ENCODE measurements around the gene BMPER.

BMPER gene

DNA sequence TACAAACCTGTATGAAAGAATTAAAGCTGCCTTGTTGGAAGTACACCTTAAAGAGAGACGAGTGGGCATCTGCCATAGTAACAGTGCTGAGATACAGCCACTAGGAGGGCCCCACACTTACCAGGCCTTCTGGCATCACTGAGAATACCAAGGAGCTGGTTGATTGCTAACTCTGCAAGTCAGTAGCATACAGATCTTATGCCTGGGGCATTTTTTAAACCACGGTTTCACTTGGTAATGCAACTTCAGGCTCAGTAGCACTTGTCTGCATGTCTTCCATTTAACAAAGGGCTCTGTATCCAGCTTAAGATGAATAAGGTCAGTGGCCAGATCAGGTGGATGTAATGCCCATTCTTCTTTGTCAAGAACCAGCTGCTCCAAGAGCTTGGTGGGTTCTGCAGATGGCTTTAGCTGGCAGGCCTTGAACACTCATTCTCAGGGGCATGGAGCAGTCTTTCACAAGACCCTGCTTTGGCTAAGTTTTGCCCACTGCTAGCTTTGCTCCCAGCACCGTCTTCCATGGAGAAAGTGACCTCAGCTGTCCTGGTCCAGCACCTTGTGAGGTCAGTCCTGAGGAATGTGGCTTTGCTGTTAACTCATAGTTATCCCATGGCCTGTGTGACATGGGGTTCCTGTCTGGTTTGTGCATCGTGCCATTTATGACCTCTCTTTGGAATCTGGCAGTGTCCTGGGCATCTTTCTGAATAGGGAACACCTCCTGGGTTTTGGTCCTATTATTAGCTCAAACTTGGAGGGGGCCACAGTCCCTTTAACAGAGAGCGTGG, 68.1 kb downstream of the BMPER start:
- DNase-seq, result no peak

DNA sequence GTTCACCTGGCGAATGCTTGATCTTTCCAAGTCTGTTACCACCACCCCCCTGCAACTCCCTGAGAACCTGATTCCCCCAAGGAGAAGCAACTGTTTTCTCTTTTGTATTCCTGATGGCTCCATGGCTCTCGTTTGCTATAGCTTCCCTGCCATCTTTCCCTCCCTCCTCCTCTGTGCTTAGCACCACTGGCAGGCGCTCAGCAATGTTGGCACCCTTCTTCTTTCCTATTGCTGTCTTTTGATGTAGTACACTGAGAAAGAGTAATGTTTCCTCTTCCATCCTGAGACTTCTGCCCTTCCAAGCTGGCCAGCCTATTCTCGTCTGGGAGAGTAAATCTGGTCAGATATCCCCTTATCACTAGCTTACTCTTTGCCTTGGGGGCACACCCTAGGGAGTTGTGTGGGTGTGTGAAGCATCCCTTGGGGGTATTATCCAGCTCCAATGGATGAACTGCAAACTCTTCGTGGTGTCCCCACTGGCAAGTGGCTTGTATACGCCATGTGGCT, 74.0 kb downstream of the BMPER start:
- no peak for DNase-seq

DNA sequence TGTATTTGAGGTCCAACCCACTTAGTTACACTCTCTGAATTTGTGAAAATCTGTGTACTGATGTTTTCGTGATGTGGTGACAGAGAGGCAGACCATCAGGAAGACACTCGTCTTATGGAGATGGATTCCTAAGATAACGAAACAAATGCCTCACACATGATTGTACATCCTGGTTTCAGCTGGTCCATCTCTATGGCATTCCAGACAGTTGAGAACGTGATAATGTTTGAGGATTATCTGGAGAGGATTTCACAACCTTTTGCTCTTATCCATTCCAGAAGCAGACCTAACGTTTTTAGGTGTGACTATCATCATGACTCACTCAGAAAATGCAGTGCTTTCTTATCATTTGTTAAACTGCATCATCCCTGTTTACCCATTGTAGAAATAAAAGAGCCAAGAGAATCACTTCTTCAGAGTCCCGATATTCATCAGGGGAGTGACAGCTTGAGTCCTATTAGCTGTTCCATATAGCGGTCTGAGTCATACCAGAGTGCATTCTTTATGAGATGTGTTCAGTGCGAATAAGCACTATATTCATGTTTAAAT, 74.5 kb downstream of the BMPER start:
- no peak for DNase-seq

DNA sequence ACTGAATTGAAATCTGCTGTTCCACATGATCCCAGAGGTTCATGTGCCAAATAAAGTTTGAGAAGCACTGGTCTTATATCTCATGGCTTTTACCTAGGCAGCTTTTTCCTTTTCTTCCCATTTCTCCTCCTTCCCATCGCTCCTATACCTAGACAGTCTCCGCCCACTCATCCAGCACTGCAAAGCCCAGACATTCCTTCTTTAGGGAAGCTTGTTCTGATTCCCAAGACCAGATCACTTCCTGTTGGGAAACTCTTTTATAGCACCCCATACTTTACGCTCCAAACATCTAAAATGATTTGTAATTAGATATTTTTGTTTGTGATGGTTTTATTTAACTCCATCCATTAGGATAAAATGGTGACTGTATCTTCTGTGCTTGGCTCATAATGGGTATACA, 75.9 kb downstream of the BMPER start:
- no peak for DNase-seq

DNA sequence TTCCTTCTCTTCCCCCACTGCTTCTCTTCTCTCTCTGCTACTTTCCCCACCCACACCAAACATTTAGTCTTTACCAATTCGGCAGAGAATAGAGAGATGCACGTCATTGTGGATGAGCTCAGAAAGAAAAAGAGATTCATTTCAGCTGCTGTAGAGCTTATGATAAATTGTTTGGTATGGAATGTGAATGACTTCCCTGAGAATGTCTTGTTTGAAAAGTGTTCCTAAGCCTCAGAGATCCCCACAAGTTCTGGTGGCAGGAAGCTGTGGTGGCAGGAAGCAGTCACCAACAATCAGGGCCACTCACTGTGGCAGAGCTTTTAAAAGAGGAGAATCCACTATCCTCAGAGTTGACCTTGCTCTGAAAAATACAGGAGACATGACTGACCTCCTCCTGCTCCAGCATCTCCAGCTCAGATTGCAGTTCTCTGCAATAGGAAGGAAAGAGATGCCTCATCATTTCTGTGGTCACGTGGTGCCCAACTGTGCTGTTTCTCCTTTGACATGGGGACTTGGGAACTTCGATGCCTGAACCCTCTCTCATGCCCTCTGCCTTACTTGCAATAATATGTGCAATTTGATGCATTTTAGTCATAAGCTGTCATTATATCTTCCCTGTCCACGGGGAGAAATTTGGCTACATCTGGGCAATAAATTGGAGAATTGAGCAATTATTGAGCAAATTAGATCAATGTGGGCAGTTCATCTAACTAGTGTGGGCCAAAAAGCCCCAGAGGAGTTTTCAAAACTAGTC, 76.5 kb downstream of the BMPER start:
- no peak for DNase-seq

DNA sequence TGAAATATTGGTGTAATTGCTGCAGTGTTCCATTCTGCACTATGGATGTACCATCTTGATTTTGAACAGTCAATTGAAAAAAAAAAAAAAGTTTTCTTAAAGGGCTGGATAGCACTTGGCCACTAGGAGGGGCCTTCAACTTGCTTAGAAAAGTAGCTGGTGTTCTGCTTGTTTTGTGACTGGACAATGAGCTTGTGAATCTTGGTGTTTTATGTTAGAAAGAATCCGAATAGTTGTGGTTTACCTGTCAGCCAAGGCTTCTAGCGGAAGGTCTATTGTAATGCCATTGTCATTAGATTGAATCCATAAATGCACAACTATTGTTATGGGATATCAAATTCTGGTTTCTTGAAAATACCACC, 77.1 kb downstream of the BMPER start:
- no peak for DNase-seq

DNA sequence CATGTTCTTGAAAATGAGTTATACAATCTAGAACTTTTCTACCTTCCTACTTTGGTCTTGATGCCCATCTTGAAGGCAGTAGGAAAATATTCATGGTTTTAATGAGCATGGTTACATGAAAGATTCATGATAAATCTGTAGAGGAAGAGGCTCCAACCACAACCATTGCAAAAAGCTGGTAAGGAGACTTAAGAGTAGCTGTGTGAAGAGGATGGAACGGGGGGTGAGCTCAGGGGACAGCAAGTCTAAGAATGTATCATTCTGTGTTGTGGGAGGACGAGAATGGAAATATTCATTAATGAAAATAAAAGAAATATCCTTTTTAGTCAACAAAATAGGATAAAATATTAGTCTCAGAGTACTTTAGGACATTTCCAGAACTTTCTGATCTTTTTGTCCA, 81.1 kb downstream of the BMPER start:
- DNase-seq, result no peak

DNA sequence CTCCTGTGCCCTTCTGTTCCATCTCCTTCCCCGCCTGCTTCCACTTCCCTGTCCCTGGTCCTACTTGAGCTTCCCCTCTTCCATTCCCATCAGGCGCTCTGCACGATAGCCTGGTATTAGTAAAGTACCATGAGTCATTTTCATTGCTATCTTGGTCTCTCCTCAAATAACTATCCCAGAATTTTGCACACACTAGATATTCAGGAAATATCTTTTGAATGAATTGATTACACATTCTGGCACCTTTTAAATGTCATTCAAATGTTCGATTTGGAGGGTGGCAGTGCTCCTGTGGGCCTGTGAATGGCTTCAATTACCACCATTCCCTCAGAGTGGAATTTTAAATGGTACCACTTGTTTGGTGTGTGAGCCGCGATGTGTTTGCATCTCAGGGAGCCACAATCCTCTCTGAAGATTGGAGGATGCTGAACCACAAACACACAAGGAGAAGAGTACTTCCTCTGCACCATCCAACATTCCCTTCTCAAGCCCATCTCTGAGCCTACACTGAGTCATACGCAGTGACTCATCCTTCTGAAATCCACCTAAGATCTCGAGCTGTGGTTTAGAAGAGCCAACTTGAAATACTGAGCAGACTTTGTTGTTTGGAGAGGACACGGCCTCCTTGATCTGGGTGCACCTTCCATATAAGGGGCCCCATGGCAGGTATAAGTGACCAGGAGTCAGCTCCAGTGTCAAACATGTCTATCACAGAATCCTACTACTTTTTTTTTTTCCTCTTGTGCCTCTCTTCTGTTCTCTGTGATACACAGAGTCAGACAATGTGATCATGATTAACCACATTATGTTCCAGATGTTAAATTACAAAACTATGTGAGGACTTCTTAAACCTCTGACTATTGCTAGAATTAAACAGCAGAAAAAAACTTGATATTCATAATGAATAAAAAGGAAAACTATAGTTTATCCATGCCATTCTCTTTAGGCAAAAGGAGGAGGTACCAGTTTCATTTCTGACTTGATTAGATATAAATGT, 81.9 kb downstream of the BMPER start:
- DNase-seq, result no peak

DNA sequence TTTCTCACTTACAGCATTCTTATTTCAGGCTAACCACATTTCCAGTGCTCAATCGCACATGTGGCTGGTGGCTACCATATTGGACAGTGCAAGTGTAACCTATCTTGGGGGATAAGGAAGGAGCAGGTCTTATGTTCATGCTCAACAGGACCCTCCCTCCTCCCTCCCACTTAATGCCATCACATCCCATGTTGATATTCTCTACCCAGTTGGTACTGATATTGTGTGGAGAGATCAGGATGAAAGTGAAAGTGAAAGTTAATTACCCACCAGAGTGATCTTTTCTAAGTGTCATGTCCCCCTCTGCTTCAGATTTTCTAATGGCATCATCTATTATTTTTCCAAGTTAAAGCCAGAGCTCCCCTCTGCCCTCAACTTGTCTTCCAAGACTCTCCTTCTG, 91.6 kb downstream of the BMPER start:
- no peak for DNase-seq

DNA sequence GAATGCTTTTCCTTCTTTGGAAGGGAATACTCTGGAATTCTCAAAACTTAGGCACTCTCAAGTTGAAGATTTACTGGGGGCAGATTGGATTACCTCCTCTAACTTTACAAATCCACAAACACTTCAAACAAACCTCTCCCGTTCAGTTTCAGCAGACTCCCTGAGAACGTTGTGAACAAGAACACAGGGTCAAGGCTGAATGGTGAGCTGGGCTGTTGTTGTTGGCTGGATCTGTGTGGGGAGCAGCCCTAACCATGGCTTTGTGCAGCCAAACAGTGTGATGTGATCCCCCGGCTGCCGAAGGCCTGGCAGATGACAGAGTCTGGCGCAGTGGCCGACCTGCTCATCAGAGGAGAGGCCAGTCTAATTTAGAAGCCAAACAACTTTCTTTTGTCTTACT, 93.1 kb downstream of the BMPER start:
- DNase-seq, result no peak

DNA sequence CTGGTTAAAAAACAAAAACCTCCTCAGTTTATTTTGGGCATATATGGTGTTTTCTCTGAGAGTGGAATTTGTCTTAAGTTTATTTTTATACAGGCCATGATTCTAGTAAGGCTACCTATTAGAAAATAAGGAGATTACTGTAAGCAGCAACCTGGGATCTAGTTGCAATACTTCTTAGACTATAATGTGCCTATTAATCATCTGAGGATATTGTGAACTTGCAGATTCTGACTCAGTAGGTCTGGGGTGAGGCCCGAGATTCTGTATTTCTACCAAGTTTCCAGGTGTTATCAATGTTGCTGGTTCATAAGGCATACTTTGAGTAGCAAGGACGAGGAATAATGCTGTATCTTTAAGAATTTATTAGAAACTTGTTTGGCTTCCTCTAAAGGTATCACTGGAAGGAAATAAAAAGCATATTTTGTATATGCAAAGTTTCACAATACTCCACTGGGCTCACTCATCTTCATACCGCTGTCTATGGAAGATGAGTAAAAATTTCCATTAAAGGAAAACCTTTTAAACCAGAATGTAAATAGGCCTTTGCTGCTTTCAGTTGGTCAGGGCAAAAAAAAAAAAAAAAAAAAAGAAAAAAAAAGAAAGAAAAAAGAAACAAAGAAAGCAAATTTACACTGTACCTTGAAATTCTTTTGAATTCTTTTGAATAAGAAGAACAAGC, 105.8 kb downstream of the BMPER start:
- no peak for DNase-seq

DNA sequence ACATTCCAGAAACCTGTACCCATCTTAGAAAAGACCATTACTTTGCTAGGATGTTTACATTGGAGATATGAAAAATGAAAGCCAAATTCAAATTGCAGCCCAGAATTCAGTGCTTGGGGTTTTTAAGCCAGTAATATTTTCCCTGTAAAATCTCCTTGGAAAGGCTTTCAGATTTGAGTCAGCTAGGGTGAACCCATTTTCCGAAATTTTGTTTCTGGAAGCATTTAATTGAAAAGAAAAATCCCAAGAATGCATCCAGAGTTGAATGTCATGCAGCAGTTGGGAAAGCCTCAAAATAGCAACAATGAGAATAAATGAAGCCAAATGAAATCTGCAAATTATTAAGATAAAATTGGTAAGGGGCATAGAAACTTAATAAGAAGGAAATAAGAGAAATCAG, 106.4 kb downstream of the BMPER start:
- no peak for DNase-seq

DNA sequence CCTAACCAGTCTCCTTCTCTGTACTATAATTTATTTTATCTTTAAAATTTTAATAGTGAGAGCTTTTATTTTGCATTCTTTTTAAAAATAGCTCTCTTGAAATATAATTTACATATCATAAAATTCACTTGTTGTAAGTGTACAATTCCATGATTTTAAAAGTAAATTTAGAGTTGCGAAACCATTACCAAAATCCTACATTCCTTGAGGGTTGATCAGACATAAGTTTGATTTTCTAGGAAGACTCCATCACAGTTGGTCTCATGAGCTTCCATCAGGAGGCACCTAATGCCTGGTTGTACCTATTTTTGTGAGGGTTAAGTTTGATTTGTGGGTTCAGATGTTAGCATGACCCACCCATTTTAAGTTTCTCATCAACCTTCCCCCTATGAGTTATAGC, 108.1 kb downstream of the BMPER start:
- DNase-seq, result no peak

DNA sequence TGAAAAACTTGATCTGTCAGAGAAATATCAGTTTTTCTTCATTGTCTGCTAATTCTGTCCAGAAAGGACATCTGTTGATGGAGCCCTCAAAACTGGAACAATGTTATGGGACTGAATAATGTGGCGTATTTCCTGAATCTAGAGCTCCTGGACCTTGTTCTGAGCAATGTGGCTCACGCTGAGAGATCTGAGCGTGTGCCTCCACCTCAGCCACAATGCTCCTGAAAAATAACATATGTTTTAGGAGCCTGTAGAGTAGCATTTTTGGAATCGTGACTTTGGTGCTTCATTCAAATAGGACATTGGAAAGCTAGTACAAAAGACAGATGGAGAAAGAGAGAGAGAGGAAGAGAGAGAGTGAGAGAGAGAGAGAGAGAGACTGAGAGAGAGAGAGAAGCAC, 110.3 kb downstream of the BMPER start:
- DNase-seq, result no peak

DNA sequence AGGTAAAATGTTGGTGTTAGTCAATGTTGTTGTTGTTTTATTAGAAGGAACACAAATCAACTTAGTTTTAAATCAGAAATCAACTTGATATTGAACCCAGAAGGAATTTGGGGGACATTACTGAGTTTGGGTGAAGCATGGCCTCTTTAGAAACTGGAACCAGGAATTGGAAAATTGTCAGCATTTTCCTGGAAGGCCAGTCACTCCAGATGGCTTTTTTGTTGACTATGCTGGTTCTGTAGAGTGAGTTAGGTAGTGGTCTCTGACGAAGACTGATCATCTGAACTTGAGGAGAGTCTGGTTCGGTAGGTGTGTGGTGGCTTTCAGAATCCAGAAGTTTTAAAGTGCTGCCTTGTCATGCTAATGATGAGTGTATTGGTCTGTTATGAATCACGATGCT, 111.5 kb downstream of the BMPER start:
- no peak for DNase-seq

DNA sequence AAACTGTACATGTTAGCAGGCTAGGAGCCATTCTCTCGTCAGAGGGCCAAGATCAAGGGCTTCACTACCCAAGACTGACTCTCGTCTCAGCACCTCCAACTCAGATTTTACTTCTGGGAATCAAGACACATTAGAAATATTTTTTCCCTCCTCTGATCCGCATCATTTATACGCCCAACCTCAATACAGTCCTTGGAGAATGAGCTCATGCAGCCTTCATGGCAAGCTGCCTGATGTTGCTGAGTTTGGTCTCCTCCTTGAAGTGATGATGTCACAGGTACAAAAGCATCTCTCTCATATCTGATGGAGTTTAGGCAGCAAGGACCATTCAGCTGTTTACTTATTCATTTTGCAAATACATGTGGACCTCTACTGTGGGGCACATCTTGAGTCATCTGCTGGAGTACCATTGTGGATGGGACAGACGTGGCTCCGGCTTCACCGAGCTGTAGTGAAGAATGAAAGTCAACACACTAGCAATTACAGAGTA, 114.0 kb downstream of the BMPER start:
- no peak for DNase-seq

DNA sequence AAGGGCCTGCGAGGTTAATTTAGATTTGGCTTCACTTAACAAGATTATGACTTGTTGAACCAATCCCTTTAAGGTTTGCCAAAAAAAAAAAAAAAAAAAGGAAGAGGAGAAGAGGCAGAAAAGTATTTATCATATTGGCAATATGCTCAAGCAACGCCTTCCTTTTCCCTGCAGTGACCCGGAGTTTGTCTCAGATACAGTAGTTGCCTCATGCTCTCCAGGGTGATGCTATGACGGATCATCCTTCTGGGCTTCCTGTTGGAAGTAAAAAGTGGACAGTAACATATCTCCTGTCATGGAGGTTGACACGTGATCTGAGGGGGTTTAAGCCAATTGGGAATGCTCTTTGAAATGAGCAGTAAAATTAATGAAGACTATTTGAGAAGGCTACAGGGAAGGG, 117.3 kb downstream of the BMPER start:
- no peak for DNase-seq

DNA sequence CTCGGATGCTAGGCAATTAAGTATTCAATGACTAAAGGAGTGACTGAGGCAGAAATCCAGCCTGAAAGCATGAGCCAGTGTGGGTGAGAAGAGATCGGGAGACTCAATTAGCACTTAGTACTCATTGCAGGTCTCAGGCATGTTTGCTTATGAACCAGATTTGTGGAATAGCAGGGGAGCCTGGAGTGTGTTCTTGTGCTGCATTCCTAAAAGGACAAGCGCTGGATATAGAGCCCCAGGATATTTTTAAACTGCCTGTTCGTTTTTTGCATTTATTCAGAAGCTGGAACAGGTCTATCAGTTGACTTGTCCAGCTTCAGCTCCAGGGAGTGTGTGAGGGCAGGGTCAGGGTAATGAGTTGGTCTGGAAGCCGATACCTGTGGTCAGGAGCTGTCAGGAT, 120.3 kb downstream of the BMPER start:
- no peak for DNase-seq

DNA sequence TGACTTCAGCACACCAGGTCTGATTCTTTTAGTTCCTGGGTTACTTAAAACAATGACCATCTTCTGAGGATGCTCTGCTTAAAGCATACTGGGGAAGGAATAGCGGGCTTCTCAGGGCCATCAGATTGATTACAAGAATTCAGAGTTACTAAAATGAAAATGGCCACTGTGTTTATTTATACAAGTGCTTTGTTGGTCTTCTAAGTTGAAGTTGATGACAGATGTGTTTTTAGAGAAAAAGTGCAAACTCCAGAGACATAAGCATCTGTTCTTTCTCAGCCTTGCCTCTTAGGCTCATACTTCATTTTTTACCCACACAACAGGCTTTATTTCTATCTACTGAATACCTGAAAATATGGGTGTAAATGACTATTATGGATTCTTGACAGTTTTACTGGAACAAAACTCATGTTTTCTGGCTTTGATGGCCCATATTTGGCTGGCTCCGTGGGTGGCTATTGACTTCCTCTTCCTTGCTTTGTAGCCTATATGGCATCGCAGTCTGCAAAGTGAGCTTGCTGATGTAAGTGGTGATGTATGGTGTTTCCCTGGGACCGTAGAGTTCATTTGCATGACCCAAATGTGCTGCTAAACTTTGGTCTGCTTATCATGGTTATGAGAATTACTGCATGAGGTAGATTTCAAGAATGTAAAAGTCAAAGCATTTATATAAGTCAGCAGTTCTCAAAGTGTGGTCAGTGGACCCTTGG, 121.3 kb downstream of the BMPER start:
- no peak for DNase-seq

DNA sequence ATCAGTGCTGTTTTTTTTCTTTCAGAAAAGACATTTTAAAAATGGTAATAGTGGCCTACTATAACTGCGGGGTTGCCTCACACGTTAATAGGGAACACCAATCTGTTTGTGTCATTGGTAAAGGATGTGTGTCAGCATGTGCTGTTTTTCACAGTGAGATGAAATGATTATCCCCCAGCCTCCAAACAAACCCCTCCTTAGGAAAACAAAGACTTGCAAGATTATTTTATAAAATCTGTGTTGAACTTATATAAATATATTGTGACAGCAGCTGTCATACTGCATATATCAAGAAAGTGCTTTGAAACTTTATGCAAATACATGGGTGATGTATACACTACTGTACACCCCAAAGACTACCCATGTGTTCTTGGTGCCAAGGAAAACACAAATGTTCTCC, 125.8 kb downstream of the BMPER start:
- no peak for DNase-seq

DNA sequence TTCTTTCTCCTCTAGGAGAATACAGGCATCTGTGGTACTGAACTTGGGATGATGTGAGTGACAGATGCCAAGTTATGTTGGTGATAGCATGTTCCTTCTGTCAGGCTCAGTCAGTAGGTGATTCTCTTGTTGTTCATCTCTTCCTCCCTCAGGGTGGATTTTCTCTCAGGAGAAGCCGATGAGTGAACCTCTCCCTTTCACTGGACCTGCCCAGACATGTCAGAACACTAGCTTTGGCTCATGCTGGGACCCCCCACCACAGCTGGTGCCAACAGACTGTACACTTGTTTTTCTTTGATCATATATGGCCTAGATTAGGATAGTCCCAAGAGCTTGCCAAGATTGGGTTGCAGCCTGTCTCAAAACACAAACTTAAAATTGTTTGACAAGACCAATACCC, 129.4 kb downstream of the BMPER start:
- DNase-seq, result no peak

All from GDM1 (cell line).